Peyer's patch (tissue), 4 donors: ENCODE data around the gene SRD5A3. TPM values are rescaled to one million over a fixed set of nuclear protein-coding genes. Genes with fewer than 3 reads are reported as not detected.

Experiments used
- DNase-seq, 3 donors: peaks; one replicate each; pipeline ENCODE4 v3.0.0-alpha.2; 2017 to 2019
- H3K27ac ChIP-seq, 4 donors: fragments of 200-600 bp; sonication (generic); one replicate each; pipeline ENCODE4 v1.5.1; 2016 to 2019
- H3K27me3 ChIP-seq, 2 donors: fragments of 200-600 bp; sonication (generic); one replicate each; pipeline ENCODE4 v1.5.1; 2019
- H3K36me3 ChIP-seq, 3 donors: fragments of 200-600 bp; sonication (generic); one replicate each; pipeline ENCODE4 v1.5.1; 2016 to 2019
- H3K4me1 ChIP-seq, 4 donors: fragments of 200-600 bp; sonication (generic); one replicate each; pipeline ENCODE4 v1.5.1; 2016 to 2019
- H3K4me3 ChIP-seq, 4 donors: fragments of 200-600 bp; sonication (generic); 1 replicate in 3 of 4; 2 replicates in 1 of 4; pipeline ENCODE4 v1.5.1; 2016 to 2019; ENCODE audit warnings: mild to moderate bottlenecking in 1 of 4
- H3K9me3 ChIP-seq, 4 donors: fragments of 200-600 bp; sonication (generic); one replicate each; pipeline ENCODE4 v1.5.1; 2016 to 2019; ENCODE audit warnings: mild to moderate bottlenecking in 1 of 4
- CTCF ChIP-seq, 6 experiments: fragments of 450-650 bp in 4 of 6; fragments of 200-600 bp in 2 of 6; sonication (generic) in 1 of 6; IDR thresholded peaks; one replicate each; pipeline ENCODE4 v1.5.1; 2017 to 2019; ENCODE audit warnings: antibody characterized with exemption in 6 of 6, mild to moderate bottlenecking in 3 of 6, moderate library complexity in 1 of 6
- POLR2A ChIP-seq, 2 donors: fragments of 450-650 bp; IDR thresholded peaks; one replicate each; pipeline ENCODE4 v1.5.1; 2017; ENCODE audit warnings: antibody characterized with exemption in 2 of 2, mild to moderate bottlenecking in 2 of 2, moderate library complexity in 2 of 2
- total RNA-seq, 4 donors: library from RNA; depleted of rRNA; stranded (reverse); fragments of >200 nt; gene quantifications; one replicate each; pipeline ENCODE4 v1.1.0, GENCODE V29; 2016

SRD5A3 gene
- total RNA-seq, 4 donors from 2014 or later, result 1.7 to 19.6 (median 9.4) TPM

- no peaks in the 10 kb centered on the region for H3K9me3 ChIP-seq
- H3K4me3 ChIP-seq, result no peak overlapping the region
- no peak for DNase-seq
- TF ChIP-seq CTCF (IDR thresholded peaks at IDR 0.05), result no peak
- no peak for TF ChIP-seq POLR2A (IDR thresholded peaks at IDR 0.05)
- H3K27me3 ChIP-seq, result no peaks in the 10 kb centered on the region
- H3K4me1 ChIP-seq, result no peaks in the 10 kb centered on the region
- no peak overlapping the region for H3K27ac ChIP-seq
- H3K36me3 ChIP-seq, result no peaks in the 10 kb centered on the region
Observed at GRCh38 chr4:55323375-55323774, 22.7 kb upstream of the SRD5A3 start.

- Histone ChIP-seq H3K36me3 (no peaks in the 10 kb centered on the region), H3K27ac (no peak overlapping the region)
- TF ChIP-seq CTCF (IDR thresholded peaks at IDR 0.05), result no peak
- TF ChIP-seq POLR2A (IDR thresholded peaks at IDR 0.05), result no peak
Observed at GRCh38 chr4:55326629-55327028, 19.4 kb upstream of the SRD5A3 start.

GRCh38 chr4:55329012-55329411, 17.0 kb upstream of the SRD5A3 start:
- H3K4me1 ChIP-seq, result no peaks in the 10 kb centered on the region
- H3K27ac ChIP-seq, result no peak overlapping the region
- H3K27me3 ChIP-seq, result no peaks in the 10 kb centered on the region
- no peak for TF ChIP-seq CTCF (IDR thresholded peaks at IDR 0.05)
- no peak for TF ChIP-seq POLR2A (IDR thresholded peaks at IDR 0.05)
- H3K4me3 ChIP-seq, result no peak overlapping the region
- no peaks in the 10 kb centered on the region for H3K36me3 ChIP-seq
- no peak for DNase-seq
- no peaks in the 10 kb centered on the region for H3K9me3 ChIP-seq

More at GRCh38 chr4:55326629-55327028, 19.4 kb upstream of the SRD5A3 start:
- DNase-seq, result no peak
- Histone ChIP-seq H3K9me3 (no peaks in the 10 kb centered on the region), H3K4me1 (no peaks in the 10 kb centered on the region), H3K4me3 (no peak overlapping the region), H3K27me3 (no peaks in the 10 kb centered on the region)

- no peaks in the 10 kb centered on the region for H3K36me3 ChIP-seq
- TF ChIP-seq POLR2A (IDR thresholded peaks at IDR 0.05) (no peak), CTCF (IDR thresholded peaks at IDR 0.05) (no peak)
- no peak overlapping the region for H3K27ac ChIP-seq
- no peaks in the 10 kb centered on the region for H3K27me3 ChIP-seq
- no peak for DNase-seq
- no peak overlapping the region for H3K4me3 ChIP-seq
- H3K4me1 ChIP-seq, result no peaks in the 10 kb centered on the region
- H3K9me3 ChIP-seq, result no peaks in the 10 kb centered on the region
Observed at GRCh38 chr4:55330241-55330640, 15.8 kb upstream of the SRD5A3 start.

- TF ChIP-seq CTCF (IDR thresholded peaks at IDR 0.05), result no peak
- no peak for TF ChIP-seq POLR2A (IDR thresholded peaks at IDR 0.05)
Observed at GRCh38 chr4:55336138-55337034, 9.7 kb upstream of the SRD5A3 start.

More at GRCh38 chr4:55336138-55337034, 9.7 kb upstream of the SRD5A3 start:
- no peaks in the 10 kb centered on the region for H3K9me3 ChIP-seq
- no peaks in the 10 kb centered on the region for H3K36me3 ChIP-seq
- DNase-seq, result no peak
- no peak overlapping the region for H3K4me3 ChIP-seq
- no peaks in the 10 kb centered on the region for H3K4me1 ChIP-seq
- no peaks in the 10 kb centered on the region for H3K27me3 ChIP-seq
- no peak overlapping the region for H3K27ac ChIP-seq
